NCI-H1930 (cell line): ENCODE measurements around the gene LAMA4.

ENCODE experiments used
- DNase-seq, 2 experiments: peaks; one replicate each; lab custom pipeline; 2025; lab: John Stamatoyannopoulos, UW

Gene LAMA4

GRCh38 chr6:112184951-112185350, 69.4 kb downstream of the LAMA4 start:
- no peak for DNase-seq

- no peak for DNase-seq
These were observed 71.1 kb downstream of the LAMA4 start for GRCh38 chr6:112183271-112183671.

GRCh38 chr6:112181130-112181529, 73.2 kb downstream of the LAMA4 start:
- DNase-seq: no peak

GRCh38 chr6:112180095-112180820, 74.1 kb downstream of the LAMA4 start:
- peak; percentile 61 to 73 for DNase-seq

- no peak for DNase-seq
These were observed 74.7 kb downstream of the LAMA4 start for GRCh38 chr6:112179631-112180030.

DNA sequence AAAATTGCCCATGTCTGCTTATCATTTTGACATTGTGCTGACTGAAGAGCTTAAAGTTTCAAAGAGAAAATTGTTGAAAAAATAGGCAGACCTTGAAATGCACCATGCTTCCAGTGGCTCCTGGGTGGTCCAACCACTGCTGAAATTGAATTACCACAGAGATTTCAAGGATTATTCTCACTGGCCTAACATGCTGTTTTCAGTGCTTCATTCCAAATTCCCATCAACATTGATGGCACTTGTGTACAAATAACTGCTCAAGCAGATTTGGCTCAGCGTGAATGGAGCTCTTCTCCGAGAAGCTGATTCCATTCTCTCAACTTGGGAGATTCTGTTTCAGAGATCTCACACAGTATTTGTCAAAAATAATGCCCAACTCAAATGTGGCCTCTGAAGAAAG, 75.5 kb downstream of the LAMA4 start:
- DNase-seq: no peak

DNA sequence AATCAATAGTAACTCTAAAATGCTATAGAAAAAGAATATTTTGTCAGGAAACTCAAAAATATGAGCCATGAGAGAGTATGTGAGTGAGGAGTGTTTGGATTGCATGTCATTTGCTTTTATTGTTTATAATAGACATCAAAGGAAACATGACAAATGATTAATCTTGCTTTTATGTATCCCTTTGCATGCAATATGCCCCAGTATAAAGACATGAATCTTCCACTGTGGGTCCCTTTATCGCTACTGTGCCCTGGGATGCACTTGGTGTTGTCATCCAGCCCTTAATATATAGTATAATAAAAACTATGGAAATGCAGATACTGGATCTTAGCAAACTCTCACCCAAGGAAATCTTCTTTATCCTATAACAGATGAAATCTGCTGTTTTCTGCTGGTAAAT, 77.3 kb downstream of the LAMA4 start:
- no peak for DNase-seq

GRCh38 chr6:112176175-112176574, 78.2 kb downstream of the LAMA4 start:
- DNase-seq: no peak

- DNase-seq: no peak
These were observed 81.1 kb downstream of the LAMA4 start for GRCh38 chr6:112173221-112173804.

DNA sequence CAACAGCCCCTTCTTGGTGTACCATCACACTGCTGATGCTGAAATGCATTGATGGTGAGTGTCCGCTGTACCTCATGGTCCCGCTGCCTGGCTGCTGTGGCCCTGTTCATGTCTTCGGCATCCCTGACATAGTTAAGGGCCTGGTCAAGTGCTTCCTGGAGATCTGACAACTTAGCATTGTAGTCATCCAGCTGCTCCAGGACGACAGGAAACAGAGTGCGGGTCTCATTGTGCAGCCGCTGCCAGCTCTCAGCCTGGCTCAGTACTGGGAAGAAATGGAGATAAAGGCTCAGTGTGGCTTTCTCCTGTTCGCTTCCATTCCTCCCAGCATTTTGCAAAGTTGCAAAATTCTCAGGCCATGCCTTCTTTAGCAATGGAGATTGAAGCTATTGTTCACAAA, 81.8 kb downstream of the LAMA4 start:
- no peak for DNase-seq

DNA sequence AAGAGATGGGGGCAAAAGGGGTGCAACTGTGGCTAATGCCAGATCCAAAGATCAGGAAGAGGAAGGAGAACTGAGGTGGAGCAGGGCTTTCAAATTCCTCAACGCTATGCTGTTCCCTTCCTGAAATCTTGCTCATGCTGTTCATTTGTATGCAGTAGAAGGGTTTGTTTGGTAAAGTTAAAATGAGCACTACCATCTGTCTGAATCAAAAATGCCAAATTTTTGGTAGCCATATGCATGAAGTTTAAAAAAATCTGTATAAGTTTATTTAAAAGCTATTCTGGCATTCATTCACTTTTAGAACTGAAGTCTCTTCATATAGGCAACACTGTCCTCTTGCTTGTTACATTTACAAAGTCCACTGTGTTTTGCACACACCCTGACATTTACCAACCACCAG, 84.8 kb downstream of the LAMA4 start:
- no peak for DNase-seq

DNA sequence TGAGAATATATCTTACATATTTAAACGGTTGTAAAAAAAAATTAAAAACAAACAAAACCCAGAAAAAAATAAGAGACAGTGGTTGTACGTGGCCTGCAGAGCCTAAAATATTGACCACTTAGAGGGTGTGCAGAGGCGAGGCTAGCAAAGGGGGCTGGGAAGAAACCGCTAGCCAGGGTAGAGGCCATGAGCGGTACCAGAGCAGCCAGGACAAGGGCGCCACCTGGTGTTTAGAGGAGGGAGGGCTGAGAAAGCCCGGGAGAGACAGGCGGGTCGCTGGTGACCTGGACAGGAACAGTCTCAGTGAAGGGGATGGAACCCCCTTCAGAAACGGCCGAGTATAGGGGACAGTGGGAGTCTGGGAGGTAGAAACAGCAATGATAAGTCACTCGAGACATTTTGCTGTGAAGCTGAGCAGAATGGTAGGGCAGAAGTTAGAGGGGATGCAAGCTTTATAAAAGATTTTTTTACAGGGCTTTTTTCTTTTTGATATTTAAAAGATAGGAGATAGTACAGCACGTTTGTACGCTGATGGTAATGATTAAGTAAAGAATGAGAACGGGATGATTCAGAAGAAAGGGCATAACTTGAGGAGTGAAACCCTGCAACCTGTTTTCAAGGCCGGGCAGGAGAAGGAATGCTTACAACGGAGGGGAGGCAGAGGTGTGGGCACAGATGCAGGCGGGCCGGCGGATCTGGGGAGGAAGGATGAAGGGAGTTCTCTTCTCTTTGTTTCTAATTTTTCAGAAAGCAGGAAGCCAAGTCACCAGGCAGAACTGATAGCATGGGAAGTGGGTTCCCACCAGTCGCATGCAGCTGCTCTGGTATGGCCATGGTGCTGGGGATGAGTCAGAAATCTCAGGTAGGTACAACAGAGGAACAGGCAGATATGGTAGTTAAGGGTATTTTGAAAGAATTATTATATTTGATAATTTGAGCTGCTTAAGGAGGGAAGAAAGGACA, 90.8 kb downstream of the LAMA4 start:
- DNase-seq: peak; percentile 11 to 17

GRCh38 chr6:112160745-112161144, 93.6 kb downstream of the LAMA4 start:
- DNase-seq: no peak

GRCh38 chr6:112156668-112157067, 97.7 kb downstream of the LAMA4 start:
- no peak for DNase-seq

DNA sequence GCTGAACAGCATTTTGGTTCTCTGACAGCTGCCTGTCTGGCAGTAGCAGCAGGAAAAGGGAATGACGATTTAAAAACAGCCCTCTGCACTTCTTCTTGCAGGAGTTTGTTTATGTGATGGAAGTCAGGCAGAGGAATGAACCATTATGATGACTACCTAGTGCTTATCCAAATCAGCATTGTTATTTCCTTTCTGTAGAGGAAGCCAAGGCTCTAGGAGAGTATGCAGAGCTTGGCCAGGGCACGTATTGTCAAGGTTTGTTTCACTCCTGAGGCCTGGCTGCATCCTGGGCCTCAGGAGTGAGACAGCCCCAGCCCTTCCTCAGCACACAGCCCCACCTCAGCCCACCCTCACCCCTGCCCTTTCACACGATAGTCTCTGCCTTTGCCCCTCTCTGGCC, 98.5 kb downstream of the LAMA4 start:
- no peak for DNase-seq

- DNase-seq: no peak
These were observed 99.7 kb downstream of the LAMA4 start for GRCh38 chr6:112154711-112155110.

DNA sequence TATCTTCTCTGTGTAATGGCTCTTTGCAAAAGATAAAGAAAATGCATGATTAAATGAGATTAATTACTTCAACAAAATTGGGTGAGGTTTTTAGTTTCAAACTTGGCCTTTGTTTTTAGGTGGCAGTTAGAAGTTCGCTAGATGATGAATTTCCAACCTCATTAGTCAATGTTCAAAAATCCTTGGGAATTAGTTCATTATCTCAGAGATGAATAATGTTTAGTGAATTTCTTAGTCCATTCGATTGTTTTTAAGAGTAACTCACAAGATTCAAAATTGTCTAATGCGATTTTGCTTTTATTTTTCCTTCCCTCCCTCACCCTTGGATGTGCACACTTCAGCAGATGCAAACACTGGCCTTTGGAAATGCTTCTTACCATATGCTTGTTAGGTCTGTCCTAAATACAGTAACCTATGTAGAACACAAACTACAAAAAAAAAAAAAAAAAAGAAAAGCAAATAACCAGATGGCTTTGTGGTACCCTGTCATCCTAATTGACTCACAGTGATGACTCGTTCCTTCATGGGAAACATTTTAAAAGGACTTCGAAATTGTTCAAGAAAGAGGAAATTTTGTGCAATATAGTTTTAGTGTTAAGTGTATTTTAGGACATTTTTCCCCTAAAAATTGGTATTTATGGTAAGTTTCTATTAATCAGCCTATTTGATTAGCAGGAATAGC, 100.3 kb downstream of the LAMA4 start:
- DNase-seq: no peak

GRCh38 chr6:112150363-112150762, 104.0 kb downstream of the LAMA4 start:
- no peak for DNase-seq

GRCh38 chr6:112149719-112150263, 104.6 kb downstream of the LAMA4 start:
- DNase-seq: no peak

DNA sequence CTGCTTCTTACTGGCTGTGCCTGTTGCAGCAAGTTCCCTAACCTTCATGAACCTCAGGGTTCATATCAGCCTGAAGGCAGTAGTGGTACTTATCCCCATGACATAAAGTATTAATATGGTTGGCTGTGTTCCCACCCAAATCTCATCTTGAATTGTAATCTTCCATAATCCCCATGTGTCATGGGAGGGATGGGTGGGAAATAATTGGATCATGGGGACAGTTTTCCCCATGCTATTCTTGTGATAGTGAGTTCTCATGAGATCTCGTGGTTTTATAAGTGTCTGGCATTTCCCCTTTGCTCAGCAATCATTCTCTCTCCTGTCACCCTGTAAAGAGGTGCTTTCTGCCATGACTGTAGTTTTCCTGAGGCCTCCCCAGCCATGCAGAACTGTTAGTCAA, 105.1 kb downstream of the LAMA4 start:
- DNase-seq: no peak

GRCh38 chr6:112148103-112148502, 106.3 kb downstream of the LAMA4 start:
- no peak for DNase-seq

DNA sequence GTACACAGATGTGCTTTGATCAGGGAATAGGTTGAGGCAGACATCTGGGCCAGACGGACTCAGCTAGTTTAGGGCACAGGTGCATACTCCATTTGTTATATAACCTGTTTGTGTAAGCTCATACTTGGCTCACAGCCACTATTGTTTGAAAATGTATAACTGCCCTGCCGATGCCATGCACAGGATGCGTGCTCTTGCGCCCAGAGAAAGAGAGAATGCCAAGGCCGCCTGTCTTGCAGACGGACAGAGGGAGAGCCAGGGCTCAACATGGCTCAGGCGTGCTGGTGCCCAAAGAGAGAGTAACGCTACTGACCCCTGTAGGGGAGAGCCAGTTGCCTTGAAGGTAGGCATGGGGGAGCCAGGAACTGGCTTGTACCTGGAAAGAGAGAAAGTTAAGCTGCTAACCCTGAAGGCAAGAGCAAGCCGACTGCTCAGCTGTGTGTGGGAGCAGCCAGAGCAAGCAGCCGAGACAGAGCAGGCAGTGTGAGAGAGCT, 109.2 kb downstream of the LAMA4 start:
- peak; percentile 30 to 55 for DNase-seq
